Stomach (tissue), 9 donors: ENCODE results near the gene TANGO2. TPM values are rescaled to one million over a fixed set of nuclear protein-coding genes. Genes with fewer than 3 reads are reported as not detected.

Experiments
- DNase-seq, 2 donors: peaks; one replicate each; pipeline versions ENCODE4 v3.0.0 to v3.0.0-alpha.2; 2013 to 2019
- H3K27ac ChIP-seq, 5 donors: fragments of 200-600 bp in 4 of 5; sonication (generic) in 4 of 5; one replicate each; pipeline ENCODE4 v1.5.1; 2013 to 2019; ENCODE audit warnings: mild to moderate bottlenecking in 1 of 5, moderate library complexity in 1 of 5
- H3K27me3 ChIP-seq, 3 donors: fragments of 200-600 bp; sonication (generic); one replicate each; pipeline ENCODE4 v1.5.1; 2017 to 2019; ENCODE audit warnings: mixed run types in 1 of 3
- H3K36me3 ChIP-seq, 4 donors: fragments of 200-600 bp; sonication (generic); 1 replicate in 3 of 4; 2 replicates in 1 of 4; pipeline ENCODE4 v1.5.1; 2016 to 2019
- H3K4me1 ChIP-seq, 4 donors: fragments of 200-600 bp; sonication (generic); one replicate each; pipeline ENCODE4 v1.5.1; 2016 to 2019
- H3K4me3 ChIP-seq, 4 donors: fragments of 200-600 bp; sonication (generic) in 3 of 4; one replicate each; pipeline ENCODE4 v1.5.1; 2016 to 2019; ENCODE audit warnings: mild to moderate bottlenecking in 1 of 4
- H3K9me3 ChIP-seq, 4 donors: fragments of 200-600 bp; sonication (generic); one replicate each; pipeline ENCODE4 v1.5.1; 2016 to 2019
- CTCF ChIP-seq, 7 experiments: fragments of 450-650 bp in 4 of 7; fragments of 200-600 bp in 3 of 7; sonication (generic) in 3 of 7; IDR thresholded peaks; one replicate each; pipeline ENCODE4 v1.5.1; 2016 to 2019; ENCODE audit warnings: antibody characterized with exemption in 7 of 7, control low read depth in 2 of 7, mild to moderate bottlenecking in 1 of 7
- EP300 ChIP-seq: sonication (generic); formaldehyde crosslinking; IDR thresholded peaks from one replicate; pipeline ENCODE4 v1.6.1; 2017; ENCODE audit warnings: antibody characterized with exemption
- POLR2A ChIP-seq, 4 donors: fragments of 450-650 bp; IDR thresholded peaks; one replicate each; pipeline ENCODE4 v1.6.1; 2016; ENCODE audit warnings: antibody characterized with exemption in 4 of 4, control low read depth in 2 of 4, mild to moderate bottlenecking in 1 of 4, moderate library complexity in 1 of 4
- POLR2AphosphoS5 ChIP-seq, 3 donors: sonication (generic); formaldehyde crosslinking; IDR thresholded peaks; one replicate each; pipeline ENCODE4 v1.6.1; 2016; ENCODE audit warnings: antibody characterized with exemption in 3 of 3
- WGBS, 5 donors: extraction: QIAGEN DNeasy Blood & Tissue Kit in 3 of 5; methylation state at CpG; one replicate each; pipeline versions ENCODE4 v1.1.5 to v1.1.7; 2013 to 2018; 5-methylcytosine and 5-hydroxymethylcytosine counted together
- intact Hi-C: fragments of 100-400 bp; cut with DNase I; formaldehyde crosslinking; loops from one replicate; pipeline ENCODE4 v1.15.1; 2023; ENCODE audit warnings: low total_unique reads
- polyA plus RNA-seq, 3 donors: library from polyadenylated mRNA; stranded (reverse); fragments of 200-250 nt; gene quantifications; one replicate each; pipeline ENCODE4 v1.2.3, GENCODE V29; 2013
- total RNA-seq, 5 donors: library from RNA; depleted of rRNA; stranded (reverse); fragments of >200 nt; gene quantifications; one replicate each; pipeline versions ENCODE4 v1.1.0 to v1.2.3, GENCODE V29; 2014 to 2016
- donor health status: healthy with polysubstance abuse.
- donor health status: Bipolar disorder and iron deficiency.
- donor health status: healthy.

TANGO2 gene
- total and polyA plus RNA-seq, 8 donors, result 13.8 to 38.8 (median 26.6) TPM

- Histone ChIP-seq H3K9me3 (no peaks in the 10 kb centered on the region), H3K36me3 (no peaks in the 10 kb centered on the region), H3K4me3 (no peak overlapping the region), H3K27me3 (peaks cover 0 to 16% (median 0%) of the 10 kb centered on the region in 3 donors), H3K4me1 (peaks cover 0 to 38% (median 21%) of the 10 kb centered on the region in 4 donors), H3K27ac (peak overlapping the region in 1 of 5 donors; percentile 42)
- intact Hi-C loops, result loop anchor here (5.0 kb wide), 1 partner anchor 34 kb away; no protein-coding TSS in a partner anchor
- no peak for TF ChIP-seq POLR2A (IDR thresholded peaks at IDR 0.05)
- TF ChIP-seq EP300, result no peak
- TF ChIP-seq CTCF (IDR thresholded peaks at IDR 0.05), result no peak
- TF ChIP-seq POLR2AphosphoS5 (IDR thresholded peaks at IDR 0.05), result no peak
- WGBS, 5 donors, result 75 to 78% (median 76%) methylated on average over 20 of the region's 20 CpGs
- DNase-seq, result no peak
Measured at GRCh38 chr22:20011123-20011992, 9.6 kb upstream of the TANGO2 start.

GRCh38 chr22:20011993-20012740 is 8.7 kb upstream of the TANGO2 start:
- Histone ChIP-seq H3K4me1 (peaks cover 1 to 41% (median 24%) of the 10 kb centered on the region in 4 donors), H3K9me3 (no peaks in the 10 kb centered on the region), H3K36me3 (no peaks in the 10 kb centered on the region), H3K27me3 (peaks cover 0 to 17% (median 0%) of the 10 kb centered on the region in 3 donors), H3K4me3 (no peak overlapping the region), H3K27ac (no peak overlapping the region)
- intact Hi-C loops, result loop anchor here (5.0 kb wide), 1 partner anchor 35 kb away; no protein-coding TSS in a partner anchor
- DNase-seq, result no peak
- WGBS, 5 donors, result 92 to 97% (median 93%) methylated on average over 7 of the region's 7 CpGs
- TF ChIP-seq CTCF (IDR thresholded peaks at IDR 0.05) (no peak), POLR2A (IDR thresholded peaks at IDR 0.05) (no peak), POLR2AphosphoS5 (IDR thresholded peaks at IDR 0.05) (no peak), EP300 (no peak)

GRCh38 chr22:20012741-20013331 is 8.1 kb upstream of the TANGO2 start:
- TF ChIP-seq CTCF (IDR thresholded peaks at IDR 0.05) (no peak), POLR2AphosphoS5 (IDR thresholded peaks at IDR 0.05) (no peak), EP300 (no peak), POLR2A (IDR thresholded peaks at IDR 0.05) (no peak)
- Histone ChIP-seq H3K9me3 (no peaks in the 10 kb centered on the region), H3K36me3 (no peaks in the 10 kb centered on the region), H3K4me3 (no peak overlapping the region), H3K27me3 (peaks cover 0 to 17% (median 5%) of the 10 kb centered on the region in 3 donors), H3K27ac (no peak overlapping the region), H3K4me1 (peaks cover 4 to 47% (median 30%) of the 10 kb centered on the region in 4 donors)
- DNase-seq, result no peak
- WGBS, 5 donors, result 84 to 91% (median 89%) methylated on average over 8 to 10 of the region's 10 CpGs
- intact Hi-C loops, result loop anchor here (5.0 kb wide), 1 partner anchor 36 kb away; no protein-coding TSS in a partner anchor

- WGBS, 5 donors, result 14 to 33% (median 22%) methylated on average over 1 to 11 of the region's 11 CpGs
- Histone ChIP-seq H3K36me3 (no peaks in the 10 kb centered on the region), H3K27me3 (peaks cover 0 to 17% (median 5%) of the 10 kb centered on the region in 3 donors), H3K4me3 (no peak overlapping the region), H3K9me3 (no peaks in the 10 kb centered on the region), H3K4me1 (peaks cover 4 to 47% (median 30%) of the 10 kb centered on the region in 4 donors), H3K27ac (no peak overlapping the region)
- TF ChIP-seq CTCF (IDR thresholded peaks at IDR 0.05) (peak in 5 of 7 experiments; percentile 53 to 63 (median 59)), POLR2AphosphoS5 (IDR thresholded peaks at IDR 0.05) (no peak)
- peak; percentile 51 to 91 for DNase-seq
- intact Hi-C loops, result loop anchor here (5.0 kb wide), 1 partner anchor 36 kb away; no protein-coding TSS in a partner anchor
Measured at GRCh38 chr22:20013382-20013871, 7.5 kb upstream of the TANGO2 start.
